ENCODE results near the gene MAP7D1. TPM values are rescaled to one million over a fixed set of nuclear protein-coding genes. Genes with fewer than 3 reads are reported as not detected.
A peak's percentile ranks its signal among the peaks of the same experiment; 100 is the strongest.

Gene MAP7D1
- total and polyA plus RNA-seq, 2 experiments from 2014 or later, result 46.0 to 97.8 TPM

DNA sequence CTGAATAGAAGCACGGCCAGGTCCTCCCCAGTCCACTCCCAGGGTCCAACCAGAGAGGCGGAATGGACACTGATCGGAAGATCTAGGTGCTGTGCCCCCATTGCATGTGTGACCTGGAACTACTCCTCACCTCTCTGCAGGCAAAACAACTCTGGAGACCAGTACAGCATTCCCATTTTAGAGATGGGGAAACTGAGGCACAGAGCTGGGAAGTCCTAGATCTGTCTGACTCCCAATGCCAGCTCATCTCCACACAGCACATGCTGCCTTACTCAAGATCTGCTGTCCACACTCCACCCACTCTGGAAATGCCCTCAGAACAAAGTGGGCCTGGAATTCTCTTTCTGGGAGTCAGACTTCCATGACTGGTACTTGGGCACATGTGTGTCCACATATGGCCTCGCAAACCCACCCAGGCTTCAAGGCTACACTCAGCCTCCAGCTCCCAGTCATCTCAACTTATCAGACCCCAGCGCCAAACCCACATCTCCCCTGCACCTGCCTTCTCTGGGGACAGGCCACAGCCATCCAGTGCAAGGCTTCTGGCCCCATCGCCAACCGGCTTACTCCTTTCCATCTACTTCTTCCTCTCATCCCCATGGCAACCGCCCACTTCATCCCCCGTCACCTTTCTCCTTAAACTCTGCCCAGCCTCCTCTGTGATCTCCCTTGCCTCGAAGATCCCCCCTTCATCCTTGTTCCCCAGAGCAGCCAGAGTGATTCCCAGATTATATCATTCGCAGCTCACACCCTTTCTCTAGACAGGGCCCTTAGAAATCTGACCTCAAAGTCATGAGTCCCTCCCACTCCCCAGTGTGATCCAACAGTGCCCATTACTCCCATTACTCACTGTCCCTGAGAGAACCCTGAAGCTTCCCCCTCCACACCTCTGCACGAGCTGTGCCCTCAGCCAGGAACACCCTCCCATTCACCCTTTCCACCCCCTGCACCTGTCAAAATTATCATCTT lies 33.6 kb upstream of the MAP7D1 start:
- Histone ChIP-seq H2AFZ (no peak overlapping the region), H3K36me3 (replicated peaks; ENCODE audit: insufficient read depth, low read depth) (no peaks in the 10 kb centered on the region), H3K9me2 (replicated peaks; ENCODE audit: insufficient read depth) (no peaks in the 10 kb centered on the region), H4K20me1 (ENCODE audit: insufficient read depth, poor library complexity, severe bottlenecking) (no peaks in the 10 kb centered on the region), H3K4me2 (peak overlapping the region; percentile 77), H3K9me3 (ENCODE audit: low read depth) (no peaks in the 10 kb centered on the region), H3K4me3 (no peak overlapping the region), H3K27ac (no peak overlapping the region), H3K79me2 (no peaks in the 10 kb centered on the region), H3K4me1 (ENCODE audit: insufficient read depth) (peaks cover 34% of the 10 kb centered on the region), H3K27me3 (peaks cover 21% of the 10 kb centered on the region)
- TF ChIP-seq EZH2phosphoT487 (IDR thresholded peaks at IDR 0.05; ENCODE audit: low read depth, severe bottlenecking, unreplicated experiment), result no peak
- TF ChIP-seq, protein P1, sequence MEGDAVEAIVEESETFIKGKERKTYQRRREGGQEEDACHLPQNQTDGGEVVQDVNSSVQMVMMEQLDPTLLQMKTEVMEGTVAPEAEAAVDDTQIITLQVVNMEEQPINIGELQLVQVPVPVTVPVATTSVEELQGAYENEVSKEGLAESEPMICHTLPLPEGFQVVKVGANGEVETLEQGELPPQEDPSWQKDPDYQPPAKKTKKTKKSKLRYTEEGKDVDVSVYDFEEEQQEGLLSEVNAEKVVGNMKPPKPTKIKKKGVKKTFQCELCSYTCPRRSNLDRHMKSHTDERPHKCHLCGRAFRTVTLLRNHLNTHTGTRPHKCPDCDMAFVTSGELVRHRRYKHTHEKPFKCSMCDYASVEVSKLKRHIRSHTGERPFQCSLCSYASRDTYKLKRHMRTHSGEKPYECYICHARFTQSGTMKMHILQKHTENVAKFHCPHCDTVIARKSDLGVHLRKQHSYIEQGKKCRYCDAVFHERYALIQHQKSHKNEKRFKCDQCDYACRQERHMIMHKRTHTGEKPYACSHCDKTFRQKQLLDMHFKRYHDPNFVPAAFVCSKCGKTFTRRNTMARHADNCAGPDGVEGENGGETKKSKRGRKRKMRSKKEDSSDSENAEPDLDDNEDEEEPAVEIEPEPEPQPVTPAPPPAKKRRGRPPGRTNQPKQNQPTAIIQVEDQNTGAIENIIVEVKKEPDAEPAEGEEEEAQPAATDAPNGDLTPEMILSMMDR (IDR thresholded peaks at IDR 0.05; ENCODE audit: poor library complexity), result no peak
- no peak for TF ChIP-seq EZH2 (IDR thresholded peaks at IDR 0.05; ENCODE audit: borderline replicate concordance)
- DNase-seq (ENCODE audit: low spot score), result no peak
- 88% methylated on average over 12 of the region's 12 CpGs for WGBS (ENCODE audit: low lambda C conversion rate, missing lambda C conversion rate)

DNA sequence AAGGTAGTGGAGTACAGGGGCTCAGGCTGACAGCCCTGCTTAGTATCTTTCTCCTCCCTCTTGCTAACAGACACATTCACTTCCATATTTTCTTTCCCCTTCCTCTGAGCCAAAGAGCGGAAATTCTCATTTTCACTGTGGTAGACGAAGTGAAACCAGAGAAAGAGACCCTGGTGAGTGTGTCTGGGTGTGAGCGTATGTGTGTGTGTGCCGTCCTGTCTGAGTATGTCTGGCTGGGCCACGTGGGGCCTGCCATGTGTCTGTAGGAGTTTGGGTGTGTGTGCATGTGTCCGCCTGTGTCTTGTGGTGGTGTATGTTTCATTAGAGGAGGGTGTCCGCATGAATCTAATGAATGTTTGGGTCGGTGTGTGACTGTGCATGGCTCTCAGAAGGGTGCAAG lies 32.6 kb upstream of the MAP7D1 start:
- no peaks in the 10 kb centered on the region for H3K9me3 ChIP-seq (ENCODE audit: low read depth)
- no peaks in the 10 kb centered on the region for H4K20me1 ChIP-seq (ENCODE audit: insufficient read depth, poor library complexity, severe bottlenecking)
- no peaks in the 10 kb centered on the region for H3K36me3 ChIP-seq (replicated peaks; ENCODE audit: insufficient read depth, low read depth)
- H2AFZ ChIP-seq, result no peak overlapping the region
- no peak for TF ChIP-seq EZH2 (IDR thresholded peaks at IDR 0.05; ENCODE audit: borderline replicate concordance)
- no peak for TF ChIP-seq EZH2phosphoT487 (IDR thresholded peaks at IDR 0.05; ENCODE audit: low read depth, severe bottlenecking, unreplicated experiment)
- TF ChIP-seq, protein P1 (IDR thresholded peaks at IDR 0.05; ENCODE audit: poor library complexity), result no peak
- no peaks in the 10 kb centered on the region for H3K9me2 ChIP-seq (replicated peaks; ENCODE audit: insufficient read depth)
- WGBS (ENCODE audit: low lambda C conversion rate, missing lambda C conversion rate), result 72% methylated on average over 8 of the region's 8 CpGs
- H3K4me1 ChIP-seq (ENCODE audit: insufficient read depth), result peaks cover 40% of the 10 kb centered on the region
- peak overlapping the region; percentile 23 for H3K27ac ChIP-seq
- no peak for DNase-seq (ENCODE audit: low spot score)
- H3K4me3 ChIP-seq, result no peak overlapping the region
- no peaks in the 10 kb centered on the region for H3K79me2 ChIP-seq
- H3K27me3 ChIP-seq, result peaks cover 21% of the 10 kb centered on the region
- peak overlapping the region; percentile 77 for H3K4me2 ChIP-seq

DNA sequence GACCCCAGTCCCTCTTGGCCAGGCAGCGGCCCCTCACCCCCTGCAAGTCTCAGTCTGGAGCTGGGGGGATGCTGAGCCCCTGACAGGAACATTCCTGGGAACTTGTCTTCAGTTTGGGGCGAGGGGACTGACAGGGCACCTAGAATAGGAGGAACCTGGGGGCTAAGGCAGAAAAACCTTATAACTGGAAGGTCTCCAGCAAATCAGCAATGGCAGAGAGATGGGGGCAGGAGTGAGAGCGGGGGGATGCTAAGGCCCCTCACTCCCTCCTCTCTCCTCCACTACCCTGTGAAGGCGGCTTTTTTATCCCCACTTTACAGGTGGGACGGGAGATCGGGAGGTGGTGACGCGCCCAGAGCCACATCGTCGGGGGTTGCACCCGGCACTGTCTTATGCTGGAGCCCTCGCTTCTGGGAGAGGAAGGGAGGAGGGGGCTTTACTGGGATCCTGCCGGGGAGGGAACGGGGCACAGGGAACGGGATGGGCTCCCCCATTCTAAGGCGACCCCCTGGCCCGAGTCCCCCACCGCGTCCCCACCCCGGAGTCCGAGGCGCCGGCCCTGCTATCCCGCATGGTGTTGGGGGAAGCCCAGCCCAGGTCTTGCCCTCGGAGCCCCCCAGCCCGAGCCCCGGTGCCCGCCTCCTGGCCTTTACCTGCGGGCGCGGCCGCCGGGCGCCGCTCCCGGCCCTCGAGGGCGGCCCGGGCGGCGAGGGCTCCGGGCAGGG lies 31.4 kb upstream of the MAP7D1 start:
- peaks cover 29% of the 10 kb centered on the region for H3K4me1 ChIP-seq (ENCODE audit: insufficient read depth)
- WGBS (ENCODE audit: low lambda C conversion rate, missing lambda C conversion rate), result 48% methylated on average over 15 of the region's 42 CpGs

More for the DNA sequence above, 31.4 kb upstream of the MAP7D1 start:
- peaks cover 21% of the 10 kb centered on the region for H3K27me3 ChIP-seq
- no peaks in the 10 kb centered on the region for H3K9me2 ChIP-seq (replicated peaks; ENCODE audit: insufficient read depth)
- H2AFZ ChIP-seq, result no peak overlapping the region
- no peaks in the 10 kb centered on the region for H3K79me2 ChIP-seq
- no peak for DNase-seq (ENCODE audit: low spot score)
- H3K36me3 ChIP-seq (replicated peaks; ENCODE audit: insufficient read depth, low read depth), result no peaks in the 10 kb centered on the region
- H3K4me3 ChIP-seq, result no peak overlapping the region
- TF ChIP-seq EZH2 (IDR thresholded peaks at IDR 0.05; ENCODE audit: borderline replicate concordance) (no peak), EZH2phosphoT487 (IDR thresholded peaks at IDR 0.05; ENCODE audit: low read depth, severe bottlenecking, unreplicated experiment) (no peak)
- TF ChIP-seq, protein P1 (IDR thresholded peaks at IDR 0.05; ENCODE audit: poor library complexity), result no peak
- H3K9me3 ChIP-seq (ENCODE audit: low read depth), result no peaks in the 10 kb centered on the region
- peak overlapping the region; percentile 77 for H3K4me2 ChIP-seq
- H3K27ac ChIP-seq, result no peak overlapping the region
- no peaks in the 10 kb centered on the region for H4K20me1 ChIP-seq (ENCODE audit: insufficient read depth, poor library complexity, severe bottlenecking)

Data from hepatocyte (in vitro differentiated cells).